Activated CD8-positive, alpha-beta T cell treated with anti-CD3 and anti-CD28 coated beads for 36 hours (primary cell): ENCODE data around the gene H2AZ1. TPM values are rescaled to one million over a fixed set of nuclear protein-coding genes. Genes with fewer than 3 reads are reported as not detected.

Experiments used
- ATAC-seq: fragments of 200-7000 bp; cut with Tn5 transposase; one replicate; pipeline ENCODE4 v1.10.0; 2021; ENCODE audit warnings: mild to moderate bottlenecking, moderate library complexity
- CTCF ChIA-PET: fragments of 350-600 bp; sonication (Branson Sonifier 250); formaldehyde crosslinking; loops from one replicate; lab custom pipeline; 2021; ENCODE audit warnings: antibody characterized with exemption; lab: Charles Lee
- POLR2A ChIA-PET: fragments of 350-600 bp; sonication (Branson Sonifier 250); formaldehyde crosslinking; loops from one replicate; lab custom pipeline; 2021; ENCODE audit warnings: antibody characterized with exemption; lab: Charles Lee
- DNase-seq: peaks from one replicate; pipeline ENCODE4 v3.0.0-alpha.2; 2020
- H3K27ac Mint-ChIP-seq: one replicate; pipeline ENCODE4 v1.8.0; 2021; ENCODE audit warnings: mild to moderate bottlenecking, mixed read lengths
- H3K27me3 Mint-ChIP-seq: one replicate; pipeline ENCODE4 v1.8.0; 2021; ENCODE audit warnings: mixed read lengths
- H3K36me3 Mint-ChIP-seq: one replicate; pipeline ENCODE4 v1.8.0; 2021; ENCODE audit warnings: low read depth, mixed read lengths
- H3K4me1 Mint-ChIP-seq: one replicate; pipeline ENCODE4 v1.8.0; 2021; ENCODE audit warnings: low read depth, mixed read lengths
- H3K4me3 Mint-ChIP-seq: one replicate; pipeline ENCODE4 v1.8.0; 2021; ENCODE audit warnings: mild to moderate bottlenecking, moderate library complexity, mixed read lengths
- H3K9me3 Mint-ChIP-seq: one replicate; pipeline ENCODE4 v1.8.0; 2021; ENCODE audit warnings: mixed read lengths
- intact Hi-C: fragments of 100-400 bp; cut with micrococcal nuclease; formaldehyde crosslinking; loops from one replicate; pipeline ENCODE4 v1.10.0; 2022
- total RNA-seq, 2 experiments: library from RNA; stranded (reverse); gene quantifications; one replicate each; pipeline ENCODE4 v1.2.3, GENCODE V29; 2021
- TF ChIP-seq, protein P1 (sequence below): fragments of 200-600 bp; IDR thresholded peaks from one replicate; pipeline ENCODE4 v1.8.0; 2022; ENCODE audit warnings: antibody characterized with exemption, mild to moderate bottlenecking

H2AZ1 gene
- total RNA-seq, 2 experiments from 2014 or later = 631 to 637 TPM

DNA sequence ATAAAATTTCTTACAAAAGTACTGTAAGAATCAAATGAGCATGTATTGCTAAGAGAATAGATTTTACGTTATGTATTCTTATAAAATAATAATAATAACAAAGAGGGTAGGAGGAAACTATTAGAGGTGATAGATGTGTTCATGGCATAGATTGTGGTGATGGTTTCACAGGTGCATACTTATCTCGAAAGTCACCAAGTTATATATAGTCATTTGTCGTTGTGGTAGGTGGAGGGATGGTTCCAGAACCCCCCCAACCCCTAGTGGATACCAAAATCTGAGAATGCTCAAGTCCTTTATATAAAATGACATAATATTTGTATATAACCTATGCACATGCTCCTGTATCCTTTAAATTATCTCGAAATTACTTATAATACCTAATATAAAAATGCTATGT lies 36.7 kb upstream of the H2AZ1 start:
- H3K36me3 Mint-ChIP-seq = no peaks in the 10 kb centered on the region
- no peaks in the 10 kb centered on the region for H3K4me1 Mint-ChIP-seq
- ChIA-PET POLR2A (no interaction called here), CTCF (no interaction called here)
- peaks cover 5% of the 10 kb centered on the region for H3K27me3 Mint-ChIP-seq
- ATAC-seq (no peak), DNase-seq (no peak)
- no peak overlapping the region for H3K27ac Mint-ChIP-seq
- H3K9me3 Mint-ChIP-seq = no peaks in the 10 kb centered on the region
- intact Hi-C loops = no loop called here
- H3K4me3 Mint-ChIP-seq = no peak overlapping the region
- TF ChIP-seq, protein P1, sequence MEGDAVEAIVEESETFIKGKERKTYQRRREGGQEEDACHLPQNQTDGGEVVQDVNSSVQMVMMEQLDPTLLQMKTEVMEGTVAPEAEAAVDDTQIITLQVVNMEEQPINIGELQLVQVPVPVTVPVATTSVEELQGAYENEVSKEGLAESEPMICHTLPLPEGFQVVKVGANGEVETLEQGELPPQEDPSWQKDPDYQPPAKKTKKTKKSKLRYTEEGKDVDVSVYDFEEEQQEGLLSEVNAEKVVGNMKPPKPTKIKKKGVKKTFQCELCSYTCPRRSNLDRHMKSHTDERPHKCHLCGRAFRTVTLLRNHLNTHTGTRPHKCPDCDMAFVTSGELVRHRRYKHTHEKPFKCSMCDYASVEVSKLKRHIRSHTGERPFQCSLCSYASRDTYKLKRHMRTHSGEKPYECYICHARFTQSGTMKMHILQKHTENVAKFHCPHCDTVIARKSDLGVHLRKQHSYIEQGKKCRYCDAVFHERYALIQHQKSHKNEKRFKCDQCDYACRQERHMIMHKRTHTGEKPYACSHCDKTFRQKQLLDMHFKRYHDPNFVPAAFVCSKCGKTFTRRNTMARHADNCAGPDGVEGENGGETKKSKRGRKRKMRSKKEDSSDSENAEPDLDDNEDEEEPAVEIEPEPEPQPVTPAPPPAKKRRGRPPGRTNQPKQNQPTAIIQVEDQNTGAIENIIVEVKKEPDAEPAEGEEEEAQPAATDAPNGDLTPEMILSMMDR = no peak

DNA sequence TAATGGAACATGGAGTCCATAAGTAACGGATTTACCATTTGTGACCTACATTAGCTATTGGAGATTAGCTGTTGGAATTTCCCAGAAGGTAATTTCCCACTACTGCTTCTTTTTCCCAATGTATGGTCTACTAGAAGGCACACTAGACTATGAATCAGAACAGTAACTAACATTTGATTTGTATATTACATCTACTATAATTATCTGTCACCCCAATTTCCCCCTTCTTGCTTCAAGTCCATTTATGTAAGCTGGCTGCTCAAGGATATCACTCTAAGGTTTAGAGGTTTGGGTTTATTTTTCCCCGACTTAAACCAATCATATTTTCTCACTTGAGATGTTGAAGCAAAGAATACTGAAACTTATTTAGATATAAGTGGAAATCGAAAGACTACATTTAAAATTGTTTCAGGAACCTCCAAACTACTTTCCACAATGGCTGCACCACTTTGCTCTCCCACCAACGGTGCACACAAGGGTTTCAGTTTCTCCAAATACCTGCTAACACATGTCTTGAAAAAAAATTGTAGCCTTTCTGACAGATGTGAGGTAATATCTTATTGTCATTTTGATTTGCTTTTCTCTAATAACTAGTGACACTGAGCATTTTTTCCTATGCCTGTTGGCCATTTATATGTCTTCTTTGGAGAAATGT lies 33.3 kb upstream of the H2AZ1 start:
- no peaks in the 10 kb centered on the region for H3K4me1 Mint-ChIP-seq
- H3K36me3 Mint-ChIP-seq = no peaks in the 10 kb centered on the region
- intact Hi-C loops = no loop called here
- TF ChIP-seq, protein P1 = no peak
- no peak for ATAC-seq
- CTCF ChIA-PET = no interaction called here
- no peak overlapping the region for H3K4me3 Mint-ChIP-seq
- H3K27me3 Mint-ChIP-seq = peaks cover 3% of the 10 kb centered on the region
- no peaks in the 10 kb centered on the region for H3K9me3 Mint-ChIP-seq
- DNase-seq = no peak
- no peak overlapping the region for H3K27ac Mint-ChIP-seq
- POLR2A ChIA-PET = no interaction called here

DNA sequence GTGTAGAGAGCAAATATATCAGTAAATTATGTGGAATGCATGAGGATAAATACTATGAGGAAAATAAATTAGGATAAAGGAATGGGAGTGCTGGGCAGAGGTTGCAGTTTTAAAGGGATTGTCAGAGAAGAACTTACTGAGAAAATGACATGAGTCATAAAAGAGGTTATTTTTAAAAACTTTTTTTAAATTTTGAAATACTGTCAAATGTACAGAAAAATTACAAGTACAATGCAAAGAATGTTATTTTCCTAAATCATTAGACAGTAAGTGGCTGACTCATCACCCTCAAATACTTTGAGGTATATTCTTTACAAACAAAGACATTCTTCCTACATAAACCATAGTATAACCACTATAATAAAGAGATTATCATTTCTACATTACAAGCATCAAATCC lies 29.8 kb upstream of the H2AZ1 start:
- intact Hi-C loops = no loop called here
- DNase-seq = no peak
- CTCF ChIA-PET = no interaction called here
- H3K4me3 Mint-ChIP-seq = no peak overlapping the region
- H3K27me3 Mint-ChIP-seq = peaks cover 3% of the 10 kb centered on the region
- POLR2A ChIA-PET = no interaction called here
- no peaks in the 10 kb centered on the region for H3K4me1 Mint-ChIP-seq
- ATAC-seq = no peak
- TF ChIP-seq, protein P1 = no peak
- peaks cover 1% of the 10 kb centered on the region for H3K9me3 Mint-ChIP-seq
- no peak overlapping the region for H3K27ac Mint-ChIP-seq
- no peaks in the 10 kb centered on the region for H3K36me3 Mint-ChIP-seq

DNA sequence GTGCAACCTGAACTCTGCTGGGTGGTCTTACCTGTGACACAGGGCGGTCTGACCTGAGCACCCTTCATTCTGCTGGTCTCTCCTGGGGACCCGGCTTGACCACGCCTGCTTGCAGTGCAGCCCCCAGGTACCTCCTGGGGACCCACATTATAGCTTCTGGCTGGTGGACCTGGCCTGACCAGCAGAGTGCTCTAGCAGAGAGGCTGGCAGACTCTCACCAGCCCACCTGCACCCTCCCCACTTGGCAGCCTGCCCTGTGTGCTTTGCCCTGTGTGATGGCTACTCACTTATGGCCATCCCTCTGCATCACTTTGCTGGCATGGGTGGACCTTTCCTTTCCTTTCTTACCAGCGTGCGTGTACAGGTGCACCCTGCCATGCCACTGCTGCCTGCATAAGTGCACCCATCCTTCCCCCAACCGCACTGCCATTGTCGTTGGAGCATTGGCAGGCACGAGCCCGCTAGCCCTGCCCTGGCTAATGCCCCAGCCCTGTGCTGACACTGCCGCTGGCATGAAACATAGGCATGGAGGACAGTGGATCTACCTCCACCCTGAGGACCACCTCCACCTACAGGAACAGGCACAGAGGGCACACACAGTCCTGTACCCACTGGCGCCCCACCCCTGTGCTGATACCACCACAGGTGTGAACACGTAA lies 21.5 kb upstream of the H2AZ1 start:
- intact Hi-C loops = no loop called here
- POLR2A ChIA-PET = no interaction called here

DNA sequence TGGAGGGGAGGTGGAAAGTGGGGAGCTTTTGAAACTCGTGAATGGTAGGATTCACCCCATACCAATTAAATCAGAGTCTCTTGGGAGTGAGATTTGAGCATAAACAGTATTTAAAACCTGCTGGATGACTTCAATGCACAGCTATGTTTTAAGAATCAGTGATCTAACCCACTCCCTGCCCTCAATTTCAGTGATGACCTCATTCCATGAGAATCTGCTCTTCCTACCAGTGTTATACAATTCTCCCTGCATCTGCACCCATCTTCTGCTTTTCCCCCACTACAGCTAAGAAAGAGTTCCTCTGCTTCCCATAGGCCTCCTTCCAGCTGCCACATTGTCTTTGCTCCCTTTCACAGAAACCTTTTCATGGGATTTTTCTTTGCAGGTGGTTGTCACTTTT lies 18.3 kb upstream of the H2AZ1 start:
- TF ChIP-seq, protein P1 = no peak
- ChIA-PET POLR2A (no interaction called here), CTCF (no interaction called here)
- Mint-ChIP-seq H3K9me3 (no peaks in the 10 kb centered on the region), H3K4me3 (no peak overlapping the region), H3K27me3 (no peaks in the 10 kb centered on the region), H3K27ac (no peak overlapping the region), H3K36me3 (no peaks in the 10 kb centered on the region), H3K4me1 (peaks cover 17% of the 10 kb centered on the region)
- DNase-seq = no peak
- intact Hi-C loops = no loop called here
- ATAC-seq = no peak

More for the DNA sequence above, 21.5 kb upstream of the H2AZ1 start:
- Mint-ChIP-seq H3K9me3 (peaks cover 8% of the 10 kb centered on the region), H3K27me3 (no peaks in the 10 kb centered on the region), H3K27ac (no peak overlapping the region), H3K4me3 (no peak overlapping the region), H3K4me1 (no peaks in the 10 kb centered on the region), H3K36me3 (no peaks in the 10 kb centered on the region)
- ATAC-seq (no peak), DNase-seq (no peak)
- CTCF ChIA-PET = no interaction called here
- TF ChIP-seq, protein P1 = no peak
